Kidney epithelial cell (primary cell): ENCODE data around the gene GLUD2. TPM values are rescaled to one million over a fixed set of nuclear protein-coding genes. Genes with fewer than 3 reads are reported as not detected.

Experiments
- DNase-seq: peaks from one replicate; pipeline ENCODE4 v3.0.0-alpha.2; 2010; ENCODE audit warnings: low read depth
- H3K27me3 ChIP-seq: 2 replicates; pipeline ENCODE4 v1.6.0; 2011; ENCODE audit warnings: low read length; ENCODE audit not compliant: control insufficient read depth, insufficient read depth
- H3K36me3 ChIP-seq: 2 replicates; pipeline ENCODE4 v1.5.1; 2011; ENCODE audit warnings: low read length; ENCODE audit not compliant: control insufficient read depth, insufficient read depth
- H3K4me3 ChIP-seq: 2 replicates; pipeline ENCODE4 v1.5.1; 2011; ENCODE audit warnings: low read depth, mild to moderate bottlenecking, control low read depth, low read length
- CTCF ChIP-seq: IDR thresholded peaks from 2 replicates; pipeline ENCODE4 v1.5.1; 2011; ENCODE audit warnings: mild to moderate bottlenecking, moderate library complexity, low read length, control low read depth, inconsistent platforms; ENCODE audit not compliant: insufficient read depth, poor library complexity, severe bottlenecking
- total RNA-seq: library from RNA; depleted of rRNA; stranded (reverse); fragments of >200 nt; gene quantifications from 2 replicates; pipeline ENCODE4 v1.2.3, GENCODE V29; 2015

GLUD2 gene
- total RNA-seq, 1 donor from 2014 or later = 0.92 TPM

GRCh38 chrX:121084903-121085611 lies 37.6 kb downstream of the GLUD2 start:
- Histone ChIP-seq H3K36me3 (no peaks in the 10 kb centered on the region), H3K4me3 (no peak overlapping the region), H3K27me3 (no peaks in the 10 kb centered on the region)
- TF ChIP-seq CTCF = no peak
- no peak for DNase-seq

- Histone ChIP-seq H3K36me3 (no peaks in the 10 kb centered on the region), H3K27me3 (no peaks in the 10 kb centered on the region), H3K4me3 (no peak overlapping the region)
- TF ChIP-seq CTCF = no peak
- no peak for DNase-seq
Measured at GRCh38 chrX:121085612-121086010, 38.2 kb downstream of the GLUD2 start.

- Histone ChIP-seq H3K36me3 (no peaks in the 10 kb centered on the region), H3K27me3 (no peaks in the 10 kb centered on the region), H3K4me3 (no peak overlapping the region)
- no peak for TF ChIP-seq CTCF
- no peak for DNase-seq
Measured at GRCh38 chrX:121093011-121093410, 45.6 kb downstream of the GLUD2 start.

Other genes starting within 250 kb of the GLUD2 start
- gene CT47B1, start 171.7 kb upstream of the GLUD2 start, total RNA-seq = not detected in 2 replicates
- gene CT47A11, start 110.5 kb upstream of the GLUD2 start, total RNA-seq = not detected in 2 replicates
- gene CT47A10, start 105.6 kb upstream of the GLUD2 start, total RNA-seq = not detected in 2 replicates
- not detected in 2 replicates for gene CT47A9, start 100.7 kb upstream of the GLUD2 start, total RNA-seq
- gene CT47A8, start 95.9 kb upstream of the GLUD2 start, total RNA-seq = not detected in 2 replicates
- gene CT47A7, start 91.0 kb upstream of the GLUD2 start, total RNA-seq = not detected in 2 replicates
- gene CT47A6, start 86.1 kb upstream of the GLUD2 start, total RNA-seq = not detected in 2 replicates
- gene CT47A5, start 81.3 kb upstream of the GLUD2 start, total RNA-seq = not detected in 2 replicates
- not detected in 2 replicates for gene CT47A4, start 76.4 kb upstream of the GLUD2 start, total RNA-seq
- gene CT47A3, start 71.5 kb upstream of the GLUD2 start, total RNA-seq = not detected in 2 replicates
- gene CT47A2, start 66.7 kb upstream of the GLUD2 start, total RNA-seq = not detected in 2 replicates
- gene CT47A1, start 61.9 kb upstream of the GLUD2 start, total RNA-seq = not detected in 2 replicates